22Rv1 (cell line): ENCODE results near the gene AKAP8L.

Experiments used
- CTCF ChIP-seq: fragments of 450-650 bp; IDR thresholded peaks from 2 replicates; pipeline ENCODE4 v1.5.1; 2017; ENCODE audit warnings: mild to moderate bottlenecking
- ZFX ChIP-seq: fragments of 450-650 bp; IDR thresholded peaks from 2 replicates; pipeline ENCODE4 v1.6.1; 2017; ENCODE audit warnings: antibody characterized with exemption, borderline replicate concordance

GRCh38 chr19:15456441-15456840 lies 37.7 kb upstream of the AKAP8L start:
- TF ChIP-seq ZFX (no peak), CTCF (no peak)
